ENCODE results near the gene TSPAN14. TPM values are rescaled to one million over a fixed set of nuclear protein-coding genes. Genes with fewer than 3 reads are reported as not detected.

The TSPAN14 gene
- total and polyA plus RNA-seq, 2 experiments from 2014 or later: 65.9 to 104 TPM

DNA sequence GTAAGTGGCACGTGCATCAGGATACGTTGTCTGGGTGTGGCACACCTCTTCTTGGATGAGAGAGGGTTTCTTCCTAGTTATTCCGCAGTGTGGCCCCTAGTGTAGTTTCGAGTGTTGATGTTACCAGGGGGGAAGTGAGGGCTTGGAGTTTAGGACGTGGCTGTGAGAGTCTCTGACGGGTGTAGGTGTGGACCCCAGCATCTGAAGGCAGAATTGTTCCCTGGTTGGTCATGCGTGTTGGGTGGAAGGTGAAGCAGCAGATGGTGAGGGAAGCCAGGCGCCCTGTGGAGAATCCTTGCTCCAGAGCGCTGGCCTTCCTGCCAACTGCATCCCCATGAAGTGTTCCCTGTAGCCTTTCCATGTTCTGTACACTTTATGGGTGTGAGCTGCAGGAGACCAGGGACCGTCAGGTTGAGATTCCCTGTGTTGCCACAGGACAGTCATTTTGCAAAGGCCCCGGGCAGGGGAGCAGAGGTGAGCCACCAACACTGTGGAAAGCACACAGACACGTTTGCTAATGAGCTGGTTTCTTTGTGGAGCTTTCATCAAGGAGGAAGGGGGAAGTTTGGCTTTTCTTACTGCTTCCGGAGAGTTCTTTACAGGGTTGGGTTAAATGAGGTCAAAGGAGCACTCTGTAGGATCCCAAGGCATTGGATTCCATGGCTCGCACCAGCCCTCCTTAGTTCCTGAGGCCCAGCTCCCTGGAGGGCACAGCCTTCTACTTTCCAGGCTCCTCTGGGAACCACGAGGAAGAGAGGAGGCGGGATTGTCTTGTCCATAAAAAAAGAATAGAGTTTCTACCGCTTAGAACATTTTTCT is 32.0 kb downstream of the TSPAN14 start:
- WGBS (ENCODE audit: low lambda C conversion rate, missing lambda C conversion rate): 83% methylated on average over 17 of the region's 17 CpGs
- no peak for DNase-seq (ENCODE audit: low spot score)
- no peaks in the 10 kb centered on the region for H3K9me3 ChIP-seq (ENCODE audit: low read depth)

DNA sequence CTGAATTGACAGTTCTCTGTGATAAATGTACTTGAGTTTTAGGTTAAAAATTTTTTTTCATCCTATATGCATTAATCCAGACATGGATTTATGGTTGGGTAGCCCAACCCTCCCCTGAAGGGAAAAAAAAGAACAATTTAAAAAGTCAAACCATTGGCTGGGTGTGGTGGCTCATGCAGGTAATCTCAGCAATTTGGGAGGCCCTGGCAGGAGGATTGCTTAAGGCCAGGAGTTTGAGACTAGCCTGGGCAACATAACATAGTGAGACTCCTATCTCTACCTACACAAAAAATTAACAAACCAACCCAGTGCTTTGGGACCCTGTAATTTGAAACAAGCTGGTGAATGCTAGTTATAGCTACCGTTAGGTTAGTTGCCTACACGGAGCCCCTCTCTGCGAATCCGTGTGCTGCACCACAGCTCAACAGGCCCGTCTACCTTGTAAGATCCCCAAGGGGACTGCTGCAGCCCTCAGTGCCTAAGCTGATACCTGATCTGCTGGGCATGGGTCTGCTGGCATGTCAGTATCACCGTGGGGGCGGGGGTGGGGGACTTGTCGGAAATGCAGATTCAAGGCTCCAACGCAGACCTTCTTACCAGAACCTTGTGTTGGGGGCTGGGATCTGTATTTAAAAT is 32.8 kb downstream of the TSPAN14 start:
- H3K9me2 ChIP-seq (replicated peaks; ENCODE audit: insufficient read depth): no peaks in the 10 kb centered on the region
- peaks cover 55% of the 10 kb centered on the region for H4K20me1 ChIP-seq (ENCODE audit: insufficient read depth, poor library complexity, severe bottlenecking)
- TF ChIP-seq EZH2phosphoT487 (IDR thresholded peaks at IDR 0.05; ENCODE audit: low read depth, severe bottlenecking, unreplicated experiment) (no peak), EZH2 (IDR thresholded peaks at IDR 0.05; ENCODE audit: borderline replicate concordance) (no peak)
- TF ChIP-seq, protein P1, sequence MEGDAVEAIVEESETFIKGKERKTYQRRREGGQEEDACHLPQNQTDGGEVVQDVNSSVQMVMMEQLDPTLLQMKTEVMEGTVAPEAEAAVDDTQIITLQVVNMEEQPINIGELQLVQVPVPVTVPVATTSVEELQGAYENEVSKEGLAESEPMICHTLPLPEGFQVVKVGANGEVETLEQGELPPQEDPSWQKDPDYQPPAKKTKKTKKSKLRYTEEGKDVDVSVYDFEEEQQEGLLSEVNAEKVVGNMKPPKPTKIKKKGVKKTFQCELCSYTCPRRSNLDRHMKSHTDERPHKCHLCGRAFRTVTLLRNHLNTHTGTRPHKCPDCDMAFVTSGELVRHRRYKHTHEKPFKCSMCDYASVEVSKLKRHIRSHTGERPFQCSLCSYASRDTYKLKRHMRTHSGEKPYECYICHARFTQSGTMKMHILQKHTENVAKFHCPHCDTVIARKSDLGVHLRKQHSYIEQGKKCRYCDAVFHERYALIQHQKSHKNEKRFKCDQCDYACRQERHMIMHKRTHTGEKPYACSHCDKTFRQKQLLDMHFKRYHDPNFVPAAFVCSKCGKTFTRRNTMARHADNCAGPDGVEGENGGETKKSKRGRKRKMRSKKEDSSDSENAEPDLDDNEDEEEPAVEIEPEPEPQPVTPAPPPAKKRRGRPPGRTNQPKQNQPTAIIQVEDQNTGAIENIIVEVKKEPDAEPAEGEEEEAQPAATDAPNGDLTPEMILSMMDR (IDR thresholded peaks at IDR 0.05; ENCODE audit: poor library complexity): no peak
- no peak overlapping the region for H3K4me2 ChIP-seq
- H3K79me2 ChIP-seq: peaks cover 100% of the 10 kb centered on the region
- no peak overlapping the region for H2AFZ ChIP-seq
- H3K27ac ChIP-seq: peak overlapping the region; percentile 5
- no peaks in the 10 kb centered on the region for H3K9me3 ChIP-seq (ENCODE audit: low read depth)
- no peaks in the 10 kb centered on the region for H3K36me3 ChIP-seq (replicated peaks; ENCODE audit: insufficient read depth, low read depth)
- no peak for DNase-seq (ENCODE audit: low spot score)
- no peaks in the 10 kb centered on the region for H3K27me3 ChIP-seq
- 86% methylated on average over 9 of the region's 9 CpGs for WGBS (ENCODE audit: low lambda C conversion rate, missing lambda C conversion rate)
- peaks cover 22% of the 10 kb centered on the region for H3K4me1 ChIP-seq (ENCODE audit: insufficient read depth)
- H3K4me3 ChIP-seq: no peak overlapping the region

More for the DNA sequence above, 32.0 kb downstream of the TSPAN14 start:
- peaks cover 100% of the 10 kb centered on the region for H3K79me2 ChIP-seq
- no peak overlapping the region for H2AFZ ChIP-seq
- TF ChIP-seq EZH2phosphoT487 (IDR thresholded peaks at IDR 0.05; ENCODE audit: low read depth, severe bottlenecking, unreplicated experiment) (no peak), EZH2 (IDR thresholded peaks at IDR 0.05; ENCODE audit: borderline replicate concordance) (no peak)
- TF ChIP-seq, protein P1 (IDR thresholded peaks at IDR 0.05; ENCODE audit: poor library complexity): no peak
- no peaks in the 10 kb centered on the region for H3K36me3 ChIP-seq (replicated peaks; ENCODE audit: insufficient read depth, low read depth)
- H3K9me2 ChIP-seq (replicated peaks; ENCODE audit: insufficient read depth): no peaks in the 10 kb centered on the region
- no peaks in the 10 kb centered on the region for H3K27me3 ChIP-seq
- H3K4me3 ChIP-seq: no peak overlapping the region
- H3K4me1 ChIP-seq (ENCODE audit: insufficient read depth): peaks cover 21% of the 10 kb centered on the region
- H3K4me2 ChIP-seq: no peak overlapping the region
- peaks cover 62% of the 10 kb centered on the region for H4K20me1 ChIP-seq (ENCODE audit: insufficient read depth, poor library complexity, severe bottlenecking)
- peak overlapping the region; percentile 5 for H3K27ac ChIP-seq

DNA sequence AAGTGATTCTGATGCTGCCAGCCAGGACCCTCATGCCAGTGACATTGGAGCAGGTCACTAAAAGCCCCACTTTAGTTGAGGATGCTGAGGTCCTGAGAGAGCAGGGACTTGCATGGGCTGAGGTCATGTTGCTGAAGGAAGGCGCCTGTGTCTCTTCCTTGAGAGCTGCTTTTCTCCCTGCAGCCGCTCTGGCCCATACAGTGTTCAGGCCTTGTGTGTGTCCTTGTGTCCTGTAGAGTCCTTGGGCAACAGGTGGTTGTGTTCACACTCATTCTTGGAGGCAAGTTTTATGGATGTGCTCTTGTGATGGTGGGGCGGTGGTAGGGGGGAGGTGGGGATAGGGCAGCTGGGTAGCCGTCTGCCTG is 33.3 kb downstream of the TSPAN14 start:
- no peaks in the 10 kb centered on the region for H3K36me3 ChIP-seq (replicated peaks; ENCODE audit: insufficient read depth, low read depth)
- DNase-seq (ENCODE audit: low spot score): no peak
- no peak overlapping the region for H3K4me2 ChIP-seq
- no peak overlapping the region for H3K27ac ChIP-seq
- H3K9me2 ChIP-seq (replicated peaks; ENCODE audit: insufficient read depth): no peaks in the 10 kb centered on the region
- H3K27me3 ChIP-seq: no peaks in the 10 kb centered on the region
- TF ChIP-seq, protein P1 (IDR thresholded peaks at IDR 0.05; ENCODE audit: poor library complexity): no peak
- TF ChIP-seq EZH2phosphoT487 (IDR thresholded peaks at IDR 0.05; ENCODE audit: low read depth, severe bottlenecking, unreplicated experiment): no peak
- no peak for TF ChIP-seq EZH2 (IDR thresholded peaks at IDR 0.05; ENCODE audit: borderline replicate concordance)
- 92% methylated on average over 4 of the region's 4 CpGs for WGBS (ENCODE audit: low lambda C conversion rate, missing lambda C conversion rate)
- H3K9me3 ChIP-seq (ENCODE audit: low read depth): no peaks in the 10 kb centered on the region
- peaks cover 99% of the 10 kb centered on the region for H3K79me2 ChIP-seq
- no peak overlapping the region for H2AFZ ChIP-seq
- peaks cover 50% of the 10 kb centered on the region for H4K20me1 ChIP-seq (ENCODE audit: insufficient read depth, poor library complexity, severe bottlenecking)
- no peak overlapping the region for H3K4me3 ChIP-seq
- H3K4me1 ChIP-seq (ENCODE audit: insufficient read depth): peaks cover 27% of the 10 kb centered on the region

Measured in hepatocyte (in vitro differentiated cells).